GM23248 (cell line): ENCODE results near the gene SLC46A2. TPM values are rescaled to one million over a fixed set of nuclear protein-coding genes. Genes with fewer than 3 reads are reported as not detected.

Source experiments
- DNase-seq: peaks from one replicate; pipeline ENCODE4 v3.0.0-alpha.2; 2015
- H2AFZ ChIP-seq: fragments of 200-600 bp; sonication (generic); 2 replicates; pipeline ENCODE4 v1.6.1; 2016; ENCODE audit warnings: antibody characterized with exemption
- H3F3A ChIP-seq: fragments of 200-600 bp; sonication (generic); 2 replicates; pipeline ENCODE4 v1.6.1; 2016; ENCODE audit warnings: mild to moderate bottlenecking, antibody characterized with exemption, mixed run types; ENCODE audit not compliant: insufficient read depth
- H3K27ac ChIP-seq: fragments of 200-600 bp; sonication (generic); 2 replicates; pipeline ENCODE4 v1.5.1; 2016; ENCODE audit warnings: mild to moderate bottlenecking
- H3K27me3 ChIP-seq: fragments of 200-600 bp; sonication (generic); replicated peaks from 2 replicates; pipeline ENCODE4 v1.6.1; 2016; ENCODE audit warnings: mild to moderate bottlenecking; ENCODE audit not compliant: insufficient read depth
- H3K36me3 ChIP-seq: fragments of 200-600 bp; sonication (generic); 2 replicates; pipeline ENCODE4 v1.6.1; 2016; ENCODE audit warnings: low read depth, mild to moderate bottlenecking
- H3K4me1 ChIP-seq: fragments of 200-600 bp; sonication (generic); 2 replicates; pipeline ENCODE4 v1.6.1; 2016; ENCODE audit warnings: mild to moderate bottlenecking; ENCODE audit not compliant: insufficient read depth
- H3K4me2 ChIP-seq: fragments of 200-600 bp; sonication (generic); one replicate; pipeline ENCODE4 v1.6.1; 2016; ENCODE audit warnings: mild to moderate bottlenecking; ENCODE audit not compliant: unreplicated experiment
- H3K4me3 ChIP-seq: fragments of 200-600 bp; sonication (generic); 2 replicates; pipeline ENCODE4 v1.5.1; 2016; ENCODE audit warnings: mild to moderate bottlenecking
- H3K79me2 ChIP-seq: fragments of 200-600 bp; sonication (generic); 2 replicates; pipeline ENCODE4 v1.6.1; 2016; ENCODE audit warnings: mild to moderate bottlenecking; ENCODE audit not compliant: insufficient read depth
- H3K9ac ChIP-seq: fragments of 200-600 bp; sonication (generic); 2 replicates; pipeline ENCODE4 v1.6.1; 2016; ENCODE audit warnings: mild to moderate bottlenecking
- H3K9me2 ChIP-seq: fragments of 200-600 bp; sonication (generic); 2 replicates; pipeline ENCODE4 v1.6.1; 2016; ENCODE audit warnings: mixed run types, mild to moderate bottlenecking, moderate library complexity; ENCODE audit not compliant: insufficient read depth
- H3K9me3 ChIP-seq: fragments of 200-600 bp; sonication (generic); one replicate; pipeline ENCODE4 v1.6.1; 2017; ENCODE audit warnings: low read depth
- H4K20me1 ChIP-seq: fragments of 200-600 bp; sonication (generic); 2 replicates; pipeline ENCODE4 v1.6.0; 2016; ENCODE audit not compliant: insufficient read depth
- EZH2 ChIP-seq: fragments of 200-600 bp; sonication (generic); IDR thresholded peaks from 2 replicates; pipeline ENCODE4 v1.6.1; 2018; ENCODE audit warnings: antibody characterized with exemption, mild to moderate bottlenecking; ENCODE audit not compliant: insufficient read depth, poor library complexity, severe bottlenecking
- EZH2phosphoT487 ChIP-seq: fragments of 200-600 bp; sonication (generic); IDR thresholded peaks from 2 replicates; pipeline ENCODE4 v1.6.1; 2018; ENCODE audit warnings: antibody characterized with exemption, moderate library complexity, mild to moderate bottlenecking, low read depth; ENCODE audit not compliant: insufficient read depth
- WGBS, 2 experiments: methylation state at CpG; one replicate each; pipeline ENCODE4 v1.1.6; 2015 to 2017; ENCODE audit warnings: low lambda C conversion rate in 2 of 2, low coverage in 1 of 2; ENCODE audit errors: missing lambda C conversion rate in 2 of 2; 5-methylcytosine and 5-hydroxymethylcytosine counted together
- in situ Hi-C: fragments of 300-500 bp; cut with MboI; formaldehyde crosslinking; loops from 2 replicates; pipeline ENCODE4 v1.15.0; 2020
- polyA plus RNA-seq: library from polyadenylated mRNA; unstranded; fragments of >200 nt; fragmentation: Nextera tagmentation; extraction: Ambion mirVana; gene quantifications from 2 replicates; pipeline ENCODE4 v1.2.1, GENCODE V29; 2016
- total RNA-seq: library from RNA; depleted of rRNA; stranded (reverse); fragments of >200 nt; shearing (Covaris generic); gene quantifications from 2 replicates; pipeline ENCODE4 v1.2.3, GENCODE V29; 2014

SLC46A2 gene
- total and polyA plus RNA-seq, 2 experiments from 2014 or later: not detected

GRCh38 chr9:112869917-112870316 lies 20.8 kb downstream of the SLC46A2 start:
- Histone ChIP-seq H3K36me3 (peaks cover 19% of the 10 kb centered on the region), H3K4me2 (no peak overlapping the region), H3F3A (peaks cover 32% of the 10 kb centered on the region), H3K9ac (no peak overlapping the region), H3K9me3 (no peaks in the 10 kb centered on the region), H3K4me3 (no peak overlapping the region), H3K27ac (no peak overlapping the region), H3K9me2 (no peaks in the 10 kb centered on the region), H3K79me2 (no peaks in the 10 kb centered on the region; the same call in 1 of the 2 replicates), H3K4me1 (peaks cover 19% of the 10 kb centered on the region), H2AFZ (no peak overlapping the region), H4K20me1 (no peaks in the 10 kb centered on the region), H3K27me3 (no peaks in the 10 kb centered on the region)
- DNase-seq: no peak
- in situ Hi-C loops: no loop called here
- no peak for TF ChIP-seq EZH2
- no peak for TF ChIP-seq EZH2phosphoT487
- 94 to 99% methylated on average over 5 of the region's 5 CpGs for WGBS, 2 experiments

GRCh38 chr9:112869041-112869529 lies 21.6 kb downstream of the SLC46A2 start:
- 77 to 79% methylated on average over 8 of the region's 8 CpGs for WGBS, 2 experiments
- H3K27ac ChIP-seq: no peak overlapping the region
- in situ Hi-C loops: no loop called here

GRCh38 chr9:112868461-112868860 lies 22.2 kb downstream of the SLC46A2 start:
- DNase-seq: no peak
- Histone ChIP-seq H3K9me2 (no peaks in the 10 kb centered on the region), H3K4me2 (no peak overlapping the region), H3K4me3 (no peak overlapping the region), H3K9me3 (no peaks in the 10 kb centered on the region), H3K27me3 (no peaks in the 10 kb centered on the region), H4K20me1 (no peaks in the 10 kb centered on the region), H3K27ac (peak overlapping the region; percentile 59), H3F3A (peaks cover 26% of the 10 kb centered on the region), H2AFZ (no peak overlapping the region), H3K79me2 (no peaks in the 10 kb centered on the region; the same call in 1 of the 2 replicates), H3K9ac (no peak overlapping the region), H3K36me3 (peaks cover 15% of the 10 kb centered on the region), H3K4me1 (peaks cover 21% of the 10 kb centered on the region)
- in situ Hi-C loops: no loop called here
- TF ChIP-seq EZH2: no peak
- no peak for TF ChIP-seq EZH2phosphoT487
- WGBS, 2 experiments: 87% methylated on average over 10 of the region's 10 CpGs

More at GRCh38 chr9:112869041-112869529, 21.6 kb downstream of the SLC46A2 start:
- Histone ChIP-seq H3K4me1 (peaks cover 19% of the 10 kb centered on the region), H4K20me1 (no peaks in the 10 kb centered on the region), H3K27me3 (no peaks in the 10 kb centered on the region), H3K9ac (no peak overlapping the region), H2AFZ (no peak overlapping the region), H3F3A (peaks cover 27% of the 10 kb centered on the region), H3K4me2 (no peak overlapping the region), H3K36me3 (peaks cover 15% of the 10 kb centered on the region), H3K9me2 (no peaks in the 10 kb centered on the region), H3K79me2 (no peaks in the 10 kb centered on the region; the same call in 1 of the 2 replicates), H3K9me3 (no peaks in the 10 kb centered on the region), H3K4me3 (no peak overlapping the region)
- TF ChIP-seq EZH2: no peak
- no peak for TF ChIP-seq EZH2phosphoT487
- no peak for DNase-seq

- no peaks in the 10 kb centered on the region for H3K9me3 ChIP-seq
- H3K4me1 ChIP-seq: peaks cover 22% of the 10 kb centered on the region
- no peaks in the 10 kb centered on the region for H3K9me2 ChIP-seq
- H4K20me1 ChIP-seq: no peaks in the 10 kb centered on the region
- H2AFZ ChIP-seq: peak overlapping the region; percentile 53
- WGBS, 2 experiments: 38 to 50% methylated on average over 1 to 3 of the region's 3 CpGs
- H3K79me2 ChIP-seq: peaks cover 5% of the 10 kb centered on the region; the same call in 1 of the 2 replicates
- DNase-seq: peak; percentile 88
- H3K4me2 ChIP-seq: no peak overlapping the region
- in situ Hi-C loops: no loop called here
- TF ChIP-seq EZH2 (no peak), EZH2phosphoT487 (no peak)
- peaks cover 21% of the 10 kb centered on the region for H3F3A ChIP-seq
- no peak overlapping the region for H3K4me3 ChIP-seq
- H3K9ac ChIP-seq: no peak overlapping the region
- peaks cover 15% of the 10 kb centered on the region for H3K36me3 ChIP-seq
- peak overlapping the region; percentile 59 for H3K27ac ChIP-seq
- H3K27me3 ChIP-seq: no peaks in the 10 kb centered on the region
Observed at GRCh38 chr9:112867275-112867991, 23.2 kb downstream of the SLC46A2 start.
